SW 1271 (cell line): ENCODE data around the gene PRDM15.
A peak's percentile ranks its signal among the peaks of the same experiment; 100 is the strongest.

Experiments
- DNase-seq, 2 experiments: peaks; one replicate each; lab custom pipeline; 2025; lab: John Stamatoyannopoulos, UW

Gene PRDM15

GRCh38 chr21:41778930-41779600 is 100.1 kb downstream of the PRDM15 start:
- DNase-seq, result no peak

DNA sequence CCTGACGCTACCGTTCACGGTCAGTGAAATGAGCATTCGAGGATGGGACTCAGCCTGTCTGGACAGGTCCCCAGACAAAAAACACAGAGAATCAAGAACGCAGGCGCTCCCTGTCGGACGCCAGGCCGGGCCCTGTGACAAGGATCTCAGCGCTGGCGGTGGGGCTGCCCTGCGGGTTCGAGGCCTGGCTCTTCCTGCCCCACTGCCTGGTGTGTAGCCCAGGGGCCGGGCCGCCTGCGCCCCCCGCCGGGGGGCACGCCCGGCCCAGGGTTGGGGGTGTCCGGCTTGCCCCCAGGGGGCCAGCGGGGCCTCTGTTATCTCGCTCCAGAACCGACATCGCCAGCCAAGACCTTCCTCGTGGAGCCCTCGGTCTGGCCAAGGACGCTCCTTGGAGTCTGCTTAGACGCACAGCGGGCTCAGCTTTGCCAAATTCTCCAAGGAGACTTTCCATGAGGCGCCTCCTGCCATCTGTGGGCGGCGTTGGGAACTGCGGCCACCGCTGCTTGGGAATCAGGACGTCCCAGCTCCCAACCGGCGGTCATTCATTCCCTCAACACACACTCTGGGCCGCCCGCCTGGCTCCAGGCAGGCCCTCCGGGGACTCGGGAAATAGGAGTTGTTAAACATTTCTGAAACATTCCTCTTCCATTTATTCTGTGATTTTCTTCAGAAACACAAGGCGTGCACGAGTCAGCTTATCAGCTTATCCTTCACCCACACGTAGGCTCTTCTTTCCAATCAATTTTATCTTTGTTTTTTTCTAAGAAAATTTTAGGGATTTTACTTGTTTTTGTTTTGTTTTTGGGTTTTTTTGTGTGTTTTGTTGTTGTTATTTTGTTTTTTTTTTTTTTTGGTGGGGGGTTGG is 101.0 kb downstream of the PRDM15 start:
- peak in 1 of 2 experiments; percentile 55 for DNase-seq

- DNase-seq, result no peak
Measured at GRCh38 chr21:41776778-41777177, 102.4 kb downstream of the PRDM15 start.

DNA sequence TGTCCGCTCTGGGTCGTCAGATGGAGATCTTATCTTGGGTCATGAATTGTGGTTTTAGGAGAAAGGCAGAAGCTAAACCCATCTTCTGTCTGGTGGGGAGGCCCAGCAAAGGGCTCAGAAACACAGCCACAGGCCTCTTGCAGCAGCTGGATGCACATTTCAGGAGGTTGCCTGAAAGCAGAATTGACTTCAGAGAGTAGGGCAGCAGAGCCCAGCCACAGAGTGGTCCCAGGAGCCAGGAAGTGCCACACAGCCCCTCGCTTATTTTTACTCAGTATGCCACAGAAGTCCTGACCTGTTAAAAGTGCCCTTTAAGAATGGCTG is 104.0 kb downstream of the PRDM15 start:
- DNase-seq, result no peak

- no peak for DNase-seq
Measured at GRCh38 chr21:41774467-41775148, 104.5 kb downstream of the PRDM15 start.

DNA sequence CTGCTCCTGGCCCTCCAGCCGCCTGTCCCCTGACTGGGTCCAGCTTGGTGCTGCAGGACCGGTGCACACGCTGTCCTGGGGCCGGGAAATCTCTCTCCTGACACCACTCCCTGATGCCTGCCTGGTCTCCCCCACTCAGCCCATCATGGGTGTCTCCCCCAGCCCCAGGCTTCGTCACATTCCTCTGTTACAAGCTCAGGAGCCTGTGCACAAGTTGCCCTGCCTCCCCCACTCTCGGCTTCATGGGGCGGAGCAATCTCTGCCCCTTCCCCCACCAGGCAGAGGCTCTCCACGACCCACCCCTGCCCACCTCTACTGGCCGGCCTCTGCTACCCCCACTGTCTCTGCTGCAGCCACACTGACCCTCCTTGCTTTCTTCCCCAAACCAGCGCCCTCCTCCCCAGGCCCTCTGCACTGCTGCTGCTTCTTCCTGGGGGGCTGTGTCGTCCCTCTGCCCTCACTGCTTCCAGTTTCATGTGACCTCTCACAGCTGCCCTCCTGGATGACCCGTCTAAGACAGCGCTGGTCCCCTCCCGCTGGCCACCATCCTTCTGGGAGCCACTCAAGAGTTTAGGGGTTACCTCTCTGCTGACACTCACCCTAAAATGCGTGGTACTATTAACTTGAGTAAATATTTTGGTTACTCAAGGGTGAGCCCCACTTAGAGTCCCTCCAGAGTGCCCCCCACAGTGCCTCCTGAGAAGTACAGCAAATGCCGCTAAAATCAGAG is 106.6 kb downstream of the PRDM15 start:
- DNase-seq, result no peak

GRCh38 chr21:41771625-41771945 is 107.6 kb downstream of the PRDM15 start:
- DNase-seq, result no peak

- no peak for DNase-seq
Measured at GRCh38 chr21:41770901-41771624, 108.1 kb downstream of the PRDM15 start.

- DNase-seq, result no peak
Measured at GRCh38 chr21:41769933-41770332, 109.2 kb downstream of the PRDM15 start.

GRCh38 chr21:41769521-41769920 is 109.6 kb downstream of the PRDM15 start:
- DNase-seq, result no peak

DNA sequence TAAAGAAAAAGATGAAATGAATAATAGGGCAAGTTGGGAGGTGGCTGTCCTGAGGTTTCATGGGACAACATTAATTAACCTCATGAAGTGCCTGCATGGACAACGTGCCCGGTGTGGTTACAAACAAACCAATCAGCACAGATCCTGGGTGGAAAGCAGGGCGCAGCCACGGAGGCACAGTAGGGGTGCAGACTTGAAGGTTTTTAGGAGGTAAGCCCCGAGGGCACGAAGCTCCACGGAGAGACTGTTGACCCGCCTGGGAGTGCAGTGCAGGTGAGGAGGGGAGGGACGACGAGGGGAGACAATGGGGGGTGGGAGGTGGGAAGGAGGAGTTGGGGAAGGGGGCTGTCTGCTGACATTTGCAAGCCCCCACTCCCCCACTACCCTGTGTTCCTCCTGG is 110.0 kb downstream of the PRDM15 start:
- DNase-seq, result no peak

DNA sequence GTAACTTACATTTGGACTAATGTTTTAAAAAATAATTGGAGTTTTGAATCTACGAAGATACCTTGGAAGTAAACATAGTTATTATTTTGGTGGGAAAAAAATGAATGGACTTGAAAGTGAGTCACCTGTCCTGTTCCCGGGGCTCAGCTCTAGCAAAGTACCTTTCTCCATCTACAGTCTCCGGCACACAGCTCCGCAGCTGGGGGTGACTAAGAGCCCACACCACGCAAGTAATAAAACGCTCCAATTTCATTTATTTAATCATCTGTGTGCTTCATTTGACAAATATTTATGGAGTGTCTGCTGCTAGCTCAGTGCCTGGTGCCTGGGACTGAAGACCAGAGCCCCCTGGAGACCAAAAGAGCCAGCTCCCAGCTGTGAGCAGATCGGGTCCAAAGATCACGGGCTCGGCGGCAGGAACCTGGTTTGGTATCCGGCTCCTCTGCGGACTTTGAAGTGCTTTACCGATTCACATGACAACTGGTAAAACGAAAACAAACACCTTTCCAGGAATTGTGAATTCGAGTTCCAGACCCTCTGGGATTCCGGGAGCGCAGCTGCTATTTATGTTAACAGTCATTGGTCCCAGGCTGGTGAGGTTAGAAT is 110.6 kb downstream of the PRDM15 start:
- no peak for DNase-seq

GRCh38 chr21:41767606-41768436 is 111.3 kb downstream of the PRDM15 start:
- no peak for DNase-seq

DNA sequence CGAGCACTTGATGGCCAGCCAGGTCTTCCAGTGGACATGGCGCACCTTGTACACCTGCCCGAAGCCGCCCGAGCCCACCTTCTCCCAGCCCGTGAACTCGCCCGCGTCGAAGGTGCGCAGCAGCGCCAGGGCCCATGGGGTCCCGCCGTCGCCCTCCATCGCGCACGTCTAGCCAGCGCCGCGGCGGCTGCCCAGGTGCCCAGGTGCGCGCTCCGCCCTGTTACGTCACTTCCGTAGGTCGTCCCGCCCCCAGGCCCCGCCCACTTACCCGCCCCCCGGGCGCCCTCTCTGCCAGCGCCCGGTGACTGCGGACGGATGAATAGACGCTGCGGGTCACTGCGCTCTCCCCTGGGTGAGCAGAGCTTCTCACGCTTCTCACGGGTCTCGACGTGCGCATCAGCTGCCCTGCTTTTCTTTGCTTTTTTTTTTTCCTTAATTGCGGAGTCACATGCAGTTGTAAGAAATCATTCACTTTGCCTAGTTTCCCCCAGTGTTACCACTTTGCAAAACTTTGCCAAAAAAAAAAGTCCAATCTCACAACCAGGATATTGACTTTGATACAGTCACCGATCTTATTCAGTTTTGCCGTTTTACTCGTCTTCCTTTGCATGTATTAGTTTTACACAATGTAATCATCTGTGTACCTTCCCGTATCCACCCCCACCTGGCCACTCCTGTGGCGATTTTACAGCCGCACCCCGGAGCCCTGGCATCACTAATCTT is 112.1 kb downstream of the PRDM15 start, which contains the start of gene RIPK4:
TSS of gene RIPK4 (minus strand) at position 170 of the 723 bp plus-strand sequence. CDS start at position 159, 11 bp downstream.
- peak in 1 of 2 experiments; percentile 27 for DNase-seq

DNA sequence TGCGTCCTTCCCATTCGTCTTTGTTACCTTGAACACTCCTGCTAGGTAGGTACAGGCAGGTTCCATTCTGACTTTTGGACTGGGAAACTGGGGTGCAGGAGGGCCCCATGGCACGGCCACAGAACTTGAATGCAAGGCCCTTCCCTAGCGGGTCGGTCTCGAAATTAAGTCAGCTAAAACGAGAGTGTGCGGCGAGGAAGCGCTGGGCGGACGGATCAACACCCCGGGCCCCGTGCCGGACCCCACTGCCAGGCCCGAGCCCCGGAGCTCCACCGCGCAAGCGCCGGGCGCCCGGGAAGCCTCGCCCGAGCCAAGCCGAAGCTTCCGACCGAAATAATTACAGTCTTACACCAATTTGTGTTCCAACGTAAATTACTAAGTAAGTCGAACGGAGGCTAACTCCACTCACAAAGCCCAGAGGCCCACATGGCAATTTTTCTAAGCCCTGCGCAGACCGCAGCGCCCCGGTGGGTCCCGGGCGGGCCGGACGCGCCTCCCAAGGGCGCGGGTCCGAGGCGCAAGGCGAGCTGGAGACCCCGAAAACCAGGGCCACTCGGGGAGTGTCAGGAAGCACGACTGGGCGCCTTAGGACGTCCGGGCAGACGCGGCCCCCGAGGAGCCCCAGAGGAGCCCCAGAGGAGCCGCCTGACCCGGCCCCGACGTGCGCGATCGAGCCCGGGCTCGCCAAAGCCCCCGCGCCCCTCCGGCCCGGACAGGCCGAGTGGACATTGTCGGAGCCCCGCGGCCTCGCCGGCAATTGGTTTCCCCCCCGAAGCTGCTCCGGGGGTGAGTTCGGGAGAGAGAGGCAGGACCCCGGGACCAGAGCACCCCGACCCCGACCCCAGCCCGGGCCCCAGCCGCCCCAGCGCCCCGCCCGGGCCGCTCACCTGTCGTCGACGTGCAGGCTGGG is 112.9 kb downstream of the PRDM15 start:
- DNase-seq, result no peak

DNA sequence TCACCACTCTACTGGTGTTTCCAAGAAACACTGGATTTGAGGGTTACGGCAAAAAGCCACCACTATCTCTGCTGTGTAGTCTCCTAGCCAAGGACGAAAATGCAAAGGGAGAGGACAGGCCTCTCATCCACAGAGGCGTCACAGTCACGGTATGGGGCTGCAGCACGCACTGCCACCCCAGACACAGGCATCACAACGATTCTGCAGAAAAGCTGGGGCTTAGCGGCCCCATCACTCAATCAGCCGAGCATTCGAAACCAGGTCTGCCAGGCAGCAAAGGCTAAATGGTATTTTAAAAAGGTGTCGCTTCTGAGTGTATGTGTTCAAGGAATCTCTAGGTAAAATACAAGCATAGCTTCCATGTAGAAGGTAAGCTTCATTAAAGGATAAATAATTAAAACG is 113.7 kb downstream of the PRDM15 start:
- no peak for DNase-seq

DNA sequence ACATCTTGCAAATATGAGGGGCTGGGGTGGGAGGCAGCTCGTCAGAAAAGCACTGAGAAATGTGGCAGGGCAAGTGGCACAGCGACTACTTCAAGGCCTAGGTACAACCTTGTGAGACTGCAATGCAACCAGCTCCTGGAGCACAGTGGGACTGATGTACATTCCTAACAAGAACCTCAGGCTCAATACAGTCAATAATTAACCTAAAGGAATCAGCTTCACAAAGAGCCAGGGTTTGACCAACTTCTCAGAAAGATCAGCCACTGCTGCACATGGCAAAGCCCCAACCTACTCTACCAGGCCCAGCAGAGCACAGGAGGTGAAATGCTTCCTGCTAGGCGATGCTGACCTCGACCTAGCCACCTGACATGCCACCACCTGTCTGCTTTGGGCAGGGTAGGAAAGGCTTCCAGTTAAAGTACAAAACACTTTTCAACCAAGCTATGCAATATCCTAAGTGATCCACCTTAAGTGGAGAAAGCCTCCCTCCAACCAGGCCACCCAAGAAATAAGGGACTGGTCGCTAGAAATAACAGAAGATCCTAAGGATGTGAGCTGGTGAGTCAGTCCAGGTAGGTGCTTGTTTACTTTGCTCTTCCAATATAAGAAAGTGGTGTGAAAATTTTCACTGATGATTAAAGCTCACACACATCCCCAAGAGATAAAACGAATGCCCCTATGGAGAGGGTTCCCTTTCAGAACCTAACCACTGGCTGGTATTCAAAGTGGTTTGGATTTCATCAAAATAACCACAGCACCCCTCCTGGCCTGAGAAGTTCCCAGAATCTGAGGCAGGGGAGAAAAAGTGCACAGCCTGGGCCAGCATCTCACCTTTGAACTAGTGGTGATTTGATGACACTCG is 114.4 kb downstream of the PRDM15 start:
- no peak for DNase-seq

GRCh38 chr21:41763996-41764395 is 115.1 kb downstream of the PRDM15 start:
- no peak for DNase-seq
